ENCODE measurements around the gene FGFR2.

Gene FGFR2

GRCh38 chr10:121459279-121459621 lies 139.0 kb downstream of the FGFR2 start:
- in situ Hi-C loops (cut with HindIII; ENCODE audit: low sequenced_read_pairs): loop anchor here (5.0 kb wide), 1 partner anchor 42 kb away; no protein-coding TSS in a partner anchor

- in situ Hi-C loops (cut with HindIII; ENCODE audit: low sequenced_read_pairs): loop anchor here (5.0 kb wide), 1 partner anchor 40 kb away; no protein-coding TSS in a partner anchor
Observed at GRCh38 chr10:121457729-121458128, 140.5 kb downstream of the FGFR2 start.

GRCh38 chr10:121455377-121455776 lies 142.9 kb downstream of the FGFR2 start:
- in situ Hi-C loops (cut with HindIII; ENCODE audit: low sequenced_read_pairs): loop anchor here (5.0 kb wide), 1 partner anchor 38 kb away; no protein-coding TSS in a partner anchor

GRCh38 chr10:121454781-121455180 lies 143.5 kb downstream of the FGFR2 start:
- in situ Hi-C loops (cut with HindIII; ENCODE audit: low sequenced_read_pairs): loop anchor here (5.0 kb wide), 1 partner anchor 37 kb away; no protein-coding TSS in a partner anchor

GRCh38 chr10:121453160-121453559 lies 145.1 kb downstream of the FGFR2 start:
- in situ Hi-C loops (cut with HindIII; ENCODE audit: low sequenced_read_pairs): no loop called here

- in situ Hi-C loops (cut with HindIII; ENCODE audit: low sequenced_read_pairs): no loop called here
Observed at GRCh38 chr10:121452581-121452980, 145.7 kb downstream of the FGFR2 start.

- in situ Hi-C loops (cut with HindIII; ENCODE audit: low sequenced_read_pairs): no loop called here
Observed at GRCh38 chr10:121450247-121450646, 148.0 kb downstream of the FGFR2 start.

- in situ Hi-C loops (cut with HindIII; ENCODE audit: low sequenced_read_pairs): no loop called here
Observed at GRCh38 chr10:121449482-121449924, 148.7 kb downstream of the FGFR2 start.

GRCh38 chr10:121448766-121449421 lies 149.3 kb downstream of the FGFR2 start:
- in situ Hi-C loops (cut with HindIII; ENCODE audit: low sequenced_read_pairs): no loop called here

- in situ Hi-C loops (cut with HindIII; ENCODE audit: low sequenced_read_pairs): no loop called here
Observed at GRCh38 chr10:121444520-121445165, 153.6 kb downstream of the FGFR2 start.

GRCh38 chr10:121442086-121442935 lies 155.9 kb downstream of the FGFR2 start:
- in situ Hi-C loops (cut with HindIII; ENCODE audit: low sequenced_read_pairs): no loop called here

GRCh38 chr10:121440461-121440860 lies 157.8 kb downstream of the FGFR2 start:
- in situ Hi-C loops (cut with HindIII; ENCODE audit: low sequenced_read_pairs): no loop called here

- in situ Hi-C loops (cut with HindIII; ENCODE audit: low sequenced_read_pairs): no loop called here
Observed at GRCh38 chr10:121438333-121438732, 159.9 kb downstream of the FGFR2 start.

- in situ Hi-C loops (cut with HindIII; ENCODE audit: low sequenced_read_pairs): no loop called here
Observed at GRCh38 chr10:121437596-121437995, 160.6 kb downstream of the FGFR2 start.

- in situ Hi-C loops (cut with HindIII; ENCODE audit: low sequenced_read_pairs): no loop called here
Observed at GRCh38 chr10:121436630-121437341, 161.5 kb downstream of the FGFR2 start.

GRCh38 chr10:121436281-121436629 lies 162.0 kb downstream of the FGFR2 start:
- in situ Hi-C loops (cut with HindIII; ENCODE audit: low sequenced_read_pairs): no loop called here

- in situ Hi-C loops (cut with HindIII; ENCODE audit: low sequenced_read_pairs): no loop called here
Observed at GRCh38 chr10:121435099-121435875, 163.0 kb downstream of the FGFR2 start.

- in situ Hi-C loops (cut with HindIII; ENCODE audit: low sequenced_read_pairs): no loop called here
Observed at GRCh38 chr10:121433965-121434364, 164.3 kb downstream of the FGFR2 start.

- in situ Hi-C loops (cut with HindIII; ENCODE audit: low sequenced_read_pairs): no loop called here
Observed at GRCh38 chr10:121428867-121429266, 169.4 kb downstream of the FGFR2 start.

All from endothelial cell of hepatic sinusoid (primary cell).